SJSA1 (cell line): ENCODE data around the gene ELOF1. TPM values are rescaled to one million over a fixed set of nuclear protein-coding genes. Genes with fewer than 3 reads are reported as not detected.
"Not testable (repeated sequence)": the region's sequence is repeated elsewhere in the genome, so short reads cannot be mapped to it uniquely, and the experiment has no call there.

Experiments
- DNase-seq, 2 experiments: peaks; one replicate each; pipeline ENCODE4 v3.0.0-alpha.2; 2015 to 2020; ENCODE audit warnings: low spot score in 2 of 2, low read depth in 1 of 2
- H3K27ac ChIP-seq: fragments of 250-450 bp; sonication (Bioruptor Pico); 2 replicates; pipeline ENCODE4 v1.5.1; 2020; ENCODE audit warnings: mild to moderate bottlenecking, moderate library complexity
- H3K27me3 ChIP-seq: fragments of 250-450 bp; sonication (Bioruptor Pico); replicated peaks from 2 replicates; pipeline ENCODE4 v1.5.1; 2020; ENCODE audit warnings: mild to moderate bottlenecking, moderate library complexity
- H3K36me3 ChIP-seq: fragments of 250-450 bp; sonication (Bioruptor Pico); 2 replicates; pipeline ENCODE4 v1.5.1; 2020; ENCODE audit warnings: mild to moderate bottlenecking
- H3K4me1 ChIP-seq: fragments of 250-450 bp; sonication (Bioruptor Pico); replicated peaks from 2 replicates; pipeline ENCODE4 v1.6.1; 2021; ENCODE audit warnings: mild to moderate bottlenecking
- H3K4me3 ChIP-seq: fragments of 250-450 bp; sonication (Bioruptor Pico); 2 replicates; pipeline ENCODE4 v1.5.1; 2020; ENCODE audit warnings: mild to moderate bottlenecking
- H3K9me3 ChIP-seq: fragments of 250-450 bp; sonication (Bioruptor Pico); replicated peaks from 2 replicates; pipeline ENCODE4 v1.5.1; 2020; ENCODE audit warnings: mild to moderate bottlenecking
- total RNA-seq: library from RNA; depleted of rRNA; stranded (reverse); fragments of >200 nt; shearing (Covaris generic); gene quantifications from 2 replicates; pipeline ENCODE4 v1.2.3, GENCODE V29; 2014

ELOF1 gene
- total RNA-seq, 1 experiment from 2014 or later, result 61.6 TPM

GRCh38 chr19:11578258-11579142 lies 19.5 kb upstream of the ELOF1 start:
- H3K27me3 ChIP-seq, result no peaks in the 10 kb centered on the region
- no peaks in the 10 kb centered on the region for H3K9me3 ChIP-seq
- H3K36me3 ChIP-seq, result no peaks in the 10 kb centered on the region
- DNase-seq, result peak in 1 of 2 experiments; percentile 42
- H3K27ac ChIP-seq, result no peak overlapping the region
- H3K4me1 ChIP-seq, result no peaks in the 10 kb centered on the region
- no peak overlapping the region for H3K4me3 ChIP-seq

- Histone ChIP-seq H3K36me3 (no peaks in the 10 kb centered on the region), H3K4me1 (no peaks in the 10 kb centered on the region), H3K9me3 (no peaks in the 10 kb centered on the region), H3K27ac (no peak within 1 kb of the TSS), H3K27me3 (no peaks in the 10 kb centered on the region), H3K4me3 (no peak within 1 kb of the TSS)
- peak in 1 of 2 experiments; percentile 42 for DNase-seq
Observed at GRCh38 chr19:11577451-11578257, 18.6 kb upstream of the ELOF1 start, which contains the start of gene ACP5. Gene ACP5, minus strand, starts transcription at chr19:11577645. Its CDS starts 328 bp downstream, at chr19:11577317.

GRCh38 chr19:11576227-11576626 lies 17.2 kb upstream of the ELOF1 start:
- Histone ChIP-seq H3K36me3 (no peaks in the 10 kb centered on the region), H3K4me3 (no peak overlapping the region), H3K27me3 (no peaks in the 10 kb centered on the region), H3K9me3 (no peaks in the 10 kb centered on the region), H3K27ac (no peak overlapping the region), H3K4me1 (no peaks in the 10 kb centered on the region)
- DNase-seq, result no peak

- no peaks in the 10 kb centered on the region for H3K4me1 ChIP-seq
- H3K4me3 ChIP-seq, result no peak overlapping the region
- DNase-seq, result no peak
- H3K27me3 ChIP-seq, result no peaks in the 10 kb centered on the region
- H3K36me3 ChIP-seq, result no peaks in the 10 kb centered on the region
- no peaks in the 10 kb centered on the region for H3K9me3 ChIP-seq
- no peak overlapping the region for H3K27ac ChIP-seq
Observed at GRCh38 chr19:11574689-11575088, 15.7 kb upstream of the ELOF1 start.

GRCh38 chr19:11573763-11574162 lies 14.7 kb upstream of the ELOF1 start:
- DNase-seq, H3K9me3 ChIP-seq, H3K4me3 ChIP-seq, H3K27me3 ChIP-seq, H3K27ac ChIP-seq, H3K36me3 ChIP-seq, H3K4me1 ChIP-seq: not testable (repeated sequence)

GRCh38 chr19:11573354-11573753 lies 14.3 kb upstream of the ELOF1 start:
- not testable (repeated sequence) for H3K27me3 ChIP-seq, H3K4me1 ChIP-seq, H3K9me3 ChIP-seq, H3K36me3 ChIP-seq, H3K27ac ChIP-seq, H3K4me3 ChIP-seq, DNase-seq

GRCh38 chr19:11570039-11570462 lies 11.0 kb upstream of the ELOF1 start:
- DNase-seq, result no peak
- Histone ChIP-seq H3K9me3 (no peaks in the 10 kb centered on the region), H3K4me3 (no peak overlapping the region), H3K27ac (no peak overlapping the region), H3K4me1 (no peaks in the 10 kb centered on the region), H3K27me3 (no peaks in the 10 kb centered on the region), H3K36me3 (no peaks in the 10 kb centered on the region)

GRCh38 chr19:11566164-11566563 lies 7.1 kb upstream of the ELOF1 start:
- H3K9me3 ChIP-seq, result no peaks in the 10 kb centered on the region
- no peak overlapping the region for H3K27ac ChIP-seq
- H3K4me1 ChIP-seq, result no peaks in the 10 kb centered on the region
- no peaks in the 10 kb centered on the region for H3K27me3 ChIP-seq
- DNase-seq, result no peak
- no peaks in the 10 kb centered on the region for H3K36me3 ChIP-seq
- no peak overlapping the region for H3K4me3 ChIP-seq

- not testable (repeated sequence) for H3K36me3 ChIP-seq, H3K27me3 ChIP-seq, DNase-seq, H3K27ac ChIP-seq, H3K4me3 ChIP-seq, H3K9me3 ChIP-seq, H3K4me1 ChIP-seq
Observed at GRCh38 chr19:11565649-11565980, 6.6 kb upstream of the ELOF1 start.

- not testable (repeated sequence) for H3K36me3 ChIP-seq, H3K27me3 ChIP-seq, DNase-seq, H3K27ac ChIP-seq, H3K9me3 ChIP-seq, H3K4me3 ChIP-seq, H3K4me1 ChIP-seq
Observed at GRCh38 chr19:11564082-11564807, 5.2 kb upstream of the ELOF1 start.

GRCh38 chr19:11563532-11563931 lies 4.5 kb upstream of the ELOF1 start:
- no peaks in the 10 kb centered on the region for H3K27me3 ChIP-seq
- H3K4me1 ChIP-seq, result peaks cover 4% of the 10 kb centered on the region; the same call in 1 of the 2 replicates
- no peak overlapping the region for H3K27ac ChIP-seq
- no peak overlapping the region for H3K4me3 ChIP-seq
- 0 out of 2 replicates have a peak, but pooled peaks cover 3% of the 10 kb centered on the region for H3K36me3 ChIP-seq
- no peaks in the 10 kb centered on the region for H3K9me3 ChIP-seq
- DNase-seq, result no peak

- H3K9me3 ChIP-seq, result no peaks in the 10 kb centered on the region
- no peak overlapping the region for H3K27ac ChIP-seq
- H3K27me3 ChIP-seq, result no peaks in the 10 kb centered on the region
- H3K4me1 ChIP-seq, result peaks cover 10% of the 10 kb centered on the region
- peaks cover 7% of the 10 kb centered on the region for H3K36me3 ChIP-seq
- peak; percentile 41 to 64 for DNase-seq
- H3K4me3 ChIP-seq, result no peak overlapping the region
Observed at GRCh38 chr19:11560404-11561051, 1.5 kb upstream of the ELOF1 start.

GRCh38 chr19:11556634-11557420 lies 2.2 kb downstream of the ELOF1 start:
- peaks cover 37% of the 10 kb centered on the region for H3K36me3 ChIP-seq
- H3K9me3 ChIP-seq, result no peaks in the 10 kb centered on the region
- H3K27ac ChIP-seq, result no peak overlapping the region
- H3K27me3 ChIP-seq, result no peaks in the 10 kb centered on the region
- H3K4me1 ChIP-seq, result peaks cover 10% of the 10 kb centered on the region
- DNase-seq, result no peak
- no peak overlapping the region for H3K4me3 ChIP-seq
